Gastrocnemius medialis (tissue), 4 donors: Measurements from ENCODE around the gene ROMO1. TPM values are rescaled to one million over a fixed set of nuclear protein-coding genes. Genes with fewer than 3 reads are reported as not detected.

Experiments
- ATAC-seq, 2 donors: fragments of 150-250 bp; one replicate each; pipeline ENCODE4 v1.9.1; 2016
- DNase-seq, 2 donors: peaks; one replicate each; pipeline ENCODE4 v3.0.0-alpha.2; 2019
- H3K27ac ChIP-seq, 4 donors: fragments of 200-600 bp; sonication (generic); 1 replicate in 1 of 4; 2 replicates in 3 of 4; pipeline ENCODE4 v1.5.1; 2016 to 2018; ENCODE audit warnings: mild to moderate bottlenecking in 2 of 4, moderate library complexity in 1 of 4
- H3K27me3 ChIP-seq, 3 donors: fragments of 200-600 bp; sonication (generic) in 2 of 3; 1 replicate in 1 of 3; 2 replicates in 2 of 3; pipeline versions ENCODE4 v1.5.1 to v1.6.0; 2016 to 2019; ENCODE audit warnings: mild to moderate bottlenecking in 1 of 3, moderate library complexity in 1 of 3
- H3K36me3 ChIP-seq, 2 donors: fragments of 200-600 bp; sonication (generic) in 1 of 2; one replicate each; pipeline ENCODE4 v1.5.1; 2017 to 2018
- H3K4me1 ChIP-seq, 2 donors: fragments of 200-600 bp; sonication (generic) in 1 of 2; one replicate each; pipeline ENCODE4 v1.5.1; 2016 to 2017; ENCODE audit warnings: mild to moderate bottlenecking in 2 of 2
- H3K4me3 ChIP-seq, 4 donors: fragments of 200-600 bp; sonication (generic) in 3 of 4; 1 replicate in 1 of 4; 2 replicates in 3 of 4; pipeline ENCODE4 v1.5.1; 2016 to 2019; ENCODE audit warnings: mild to moderate bottlenecking in 2 of 4
- H3K9me3 ChIP-seq, 3 donors: fragments of 200-600 bp; sonication (generic) in 2 of 3; 1 replicate in 1 of 3; 2 replicates in 2 of 3; pipeline ENCODE4 v1.5.1; 2016 to 2019
- POLR2A ChIP-seq, 2 donors: fragments of 450-650 bp; IDR thresholded peaks; one replicate each; pipeline ENCODE4 v1.6.1; 2017; ENCODE audit warnings: antibody characterized with exemption in 2 of 2, mild to moderate bottlenecking in 2 of 2, moderate library complexity in 2 of 2
- in situ Hi-C, 4 donors: fragments of 200-750 bp; cut with MboI; loops; one replicate each; pipeline versions ENCODE4 v1.15.0 to v1.8.0; 2017; ENCODE audit warnings: low sequenced_read_pairs in 4 of 4
- intact Hi-C: fragments of 100-400 bp; cut with DNase I; formaldehyde crosslinking; loops from one replicate; pipeline ENCODE4 v1.15.1; 2023; ENCODE audit warnings: low total_unique reads
- total RNA-seq, 4 donors: library from RNA; depleted of rRNA; stranded (reverse); fragments of >200 nt; gene quantifications; one replicate each; pipeline versions ENCODE4 v1.1.0 to v1.2.3, GENCODE V29; 2016
- TF ChIP-seq, protein P1 (sequence below), 5 experiments: fragments of 450-650 bp in 3 of 5; fragments of 200-600 bp in 2 of 5; sonication (generic) in 2 of 5; IDR thresholded peaks in 4 of 5; conservative IDR thresholded peaks in 1 of 5; 1 replicate in 4 of 5; 2 replicates in 1 of 5; pipeline ENCODE4 v1.5.1; 2016 to 2019; ENCODE audit warnings: antibody characterized with exemption in 5 of 5, mild to moderate bottlenecking in 3 of 5, moderate library complexity in 3 of 5

The ROMO1 gene
- total RNA-seq, 4 donors from 2014 or later: 213 to 491 (median 309) TPM

DNA sequence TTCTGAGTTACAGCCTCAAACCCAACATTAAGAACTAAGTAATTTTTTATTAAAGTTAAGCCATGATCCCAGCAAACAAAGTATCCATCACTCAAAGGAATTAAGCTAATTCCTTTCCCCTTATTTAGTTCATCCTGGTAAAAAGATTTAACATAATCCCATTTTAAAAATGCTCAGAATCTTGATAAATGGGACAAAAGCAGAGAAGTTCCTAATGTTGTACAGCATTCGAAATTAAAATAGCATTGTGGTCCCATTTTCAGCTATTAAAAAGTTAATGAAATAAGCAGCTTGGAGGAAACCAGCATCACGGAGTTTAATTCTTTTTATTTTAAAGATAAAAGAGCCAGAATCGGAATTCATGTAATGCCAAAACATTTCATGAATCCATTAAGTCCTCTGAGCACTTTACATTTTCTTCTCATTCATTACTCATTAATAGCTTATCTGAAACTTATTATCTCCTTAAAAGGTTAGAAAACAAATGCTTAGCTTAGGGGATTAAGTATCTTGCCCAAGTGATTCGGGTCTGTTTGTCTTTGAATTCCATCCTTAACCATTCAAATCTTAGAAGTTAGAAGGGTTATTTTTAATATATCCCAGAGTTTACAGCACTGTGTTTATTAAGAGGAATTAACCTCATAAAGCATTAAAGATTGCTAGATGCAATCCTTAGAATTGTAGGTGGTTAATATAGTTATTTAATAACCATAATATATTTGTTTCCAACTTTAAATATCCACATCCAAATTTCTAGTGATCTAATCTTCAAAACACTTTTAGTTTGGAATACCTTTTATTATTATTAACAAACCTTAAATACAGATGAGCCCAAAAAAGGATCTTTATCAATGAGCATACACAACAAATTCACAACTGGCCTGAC lies 31.6 kb downstream of the ROMO1 start:
- peaks cover 57 to 58% of the 10 kb centered on the region in 2 donors for H3K4me1 ChIP-seq
- no peak for TF ChIP-seq POLR2A (IDR thresholded peaks at IDR 0.05)
- TF ChIP-seq, protein P1, sequence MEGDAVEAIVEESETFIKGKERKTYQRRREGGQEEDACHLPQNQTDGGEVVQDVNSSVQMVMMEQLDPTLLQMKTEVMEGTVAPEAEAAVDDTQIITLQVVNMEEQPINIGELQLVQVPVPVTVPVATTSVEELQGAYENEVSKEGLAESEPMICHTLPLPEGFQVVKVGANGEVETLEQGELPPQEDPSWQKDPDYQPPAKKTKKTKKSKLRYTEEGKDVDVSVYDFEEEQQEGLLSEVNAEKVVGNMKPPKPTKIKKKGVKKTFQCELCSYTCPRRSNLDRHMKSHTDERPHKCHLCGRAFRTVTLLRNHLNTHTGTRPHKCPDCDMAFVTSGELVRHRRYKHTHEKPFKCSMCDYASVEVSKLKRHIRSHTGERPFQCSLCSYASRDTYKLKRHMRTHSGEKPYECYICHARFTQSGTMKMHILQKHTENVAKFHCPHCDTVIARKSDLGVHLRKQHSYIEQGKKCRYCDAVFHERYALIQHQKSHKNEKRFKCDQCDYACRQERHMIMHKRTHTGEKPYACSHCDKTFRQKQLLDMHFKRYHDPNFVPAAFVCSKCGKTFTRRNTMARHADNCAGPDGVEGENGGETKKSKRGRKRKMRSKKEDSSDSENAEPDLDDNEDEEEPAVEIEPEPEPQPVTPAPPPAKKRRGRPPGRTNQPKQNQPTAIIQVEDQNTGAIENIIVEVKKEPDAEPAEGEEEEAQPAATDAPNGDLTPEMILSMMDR (IDR thresholded peaks at IDR 0.05 in 4 of 5, conservative IDR thresholded peaks at IDR 0.05 in 1 of 5): no peak
- no peaks in the 10 kb centered on the region for H3K9me3 ChIP-seq
- no peak for DNase-seq
- H3K36me3 ChIP-seq: peaks cover 7 to 99% of the 10 kb centered on the region in 2 donors
- no peak for ATAC-seq
- intact Hi-C loops: no loop called here
- in situ Hi-C loops: loop anchor here in 1 of 4 donors (25.0 kb wide), 1 partner anchor 156 kb away; no protein-coding TSS in a partner anchor
- H3K4me3 ChIP-seq: no peak overlapping the region
- peak overlapping the region in 3 of 4 donors; percentile 17 to 52 (median 25) for H3K27ac ChIP-seq
- no peaks in the 10 kb centered on the region for H3K27me3 ChIP-seq

DNA sequence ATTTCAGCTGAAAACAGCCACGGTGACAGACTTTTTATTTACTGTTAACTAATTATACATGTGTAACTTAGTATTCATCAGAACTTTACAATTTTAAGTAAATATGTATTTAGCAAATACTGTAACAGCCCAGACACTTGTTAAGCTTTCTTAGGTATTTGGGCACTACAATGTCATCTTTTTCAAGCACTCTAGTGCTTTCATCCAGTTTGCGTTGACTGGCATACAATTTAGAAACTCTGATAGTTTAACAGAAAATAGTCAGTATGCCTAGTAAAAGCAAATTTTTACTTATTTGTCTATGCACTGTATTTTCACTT lies 32.2 kb downstream of the ROMO1 start:
- intact Hi-C loops: no loop called here
- Histone ChIP-seq H3K36me3 (peaks cover 7 to 99% of the 10 kb centered on the region in 2 donors), H3K27me3 (no peaks in the 10 kb centered on the region), H3K4me1 (peaks cover 63 to 64% of the 10 kb centered on the region in 2 donors), H3K27ac (peak overlapping the region in 3 of 4 donors; percentile 7 to 52 (median 25)), H3K9me3 (no peaks in the 10 kb centered on the region), H3K4me3 (no peak overlapping the region)
- TF ChIP-seq POLR2A (IDR thresholded peaks at IDR 0.05): no peak
- TF ChIP-seq, protein P1 (IDR thresholded peaks at IDR 0.05 in 4 of 5, conservative IDR thresholded peaks at IDR 0.05 in 1 of 5): no peak
- no peak for ATAC-seq
- no peak for DNase-seq
- in situ Hi-C loops: loop anchor here in 1 of 4 donors (25.0 kb wide), 1 partner anchor 156 kb away; no protein-coding TSS in a partner anchor

DNA sequence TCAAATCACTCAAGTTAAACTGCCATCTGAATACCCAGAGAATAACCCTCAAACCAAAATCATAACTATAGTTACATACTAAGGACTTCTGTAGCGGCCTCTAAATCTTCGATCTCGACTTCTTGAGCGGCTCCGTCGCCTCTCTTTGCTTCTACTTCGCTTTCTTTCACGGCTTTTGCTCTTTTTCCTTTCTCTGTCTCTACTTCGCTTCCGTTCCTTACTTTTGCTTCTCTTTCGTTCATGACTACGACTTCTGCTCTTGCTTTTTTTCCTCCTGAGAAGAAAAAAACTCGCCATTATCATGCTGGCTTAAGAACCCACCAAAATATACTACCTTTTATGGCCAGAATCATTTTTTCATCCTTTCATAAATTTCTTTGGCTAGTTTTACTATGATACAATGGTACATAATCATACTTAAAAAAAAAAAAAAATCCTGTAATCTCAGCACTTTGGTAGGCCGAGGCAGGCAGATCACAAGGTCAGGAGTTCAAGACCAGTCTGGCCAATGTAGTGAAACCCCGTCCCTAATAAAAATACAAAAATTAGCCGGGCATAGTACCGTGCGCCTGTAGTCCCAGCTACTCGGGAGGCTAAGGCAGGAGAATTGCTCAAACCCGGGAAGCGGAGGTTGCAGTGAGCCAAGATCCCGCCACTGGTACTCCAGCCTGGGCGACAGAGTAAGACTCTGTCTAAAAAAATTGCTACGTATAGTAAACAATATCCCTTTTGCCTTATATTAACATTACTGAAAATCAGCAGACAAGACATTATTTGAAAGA lies 32.8 kb downstream of the ROMO1 start:
- in situ Hi-C loops: loop anchor here in 1 of 4 donors (25.0 kb wide), 1 partner anchor 155 kb away; no protein-coding TSS in a partner anchor
- ATAC-seq (no peak), DNase-seq (no peak)
- no peaks in the 10 kb centered on the region for H3K9me3 ChIP-seq
- peaks cover 4 to 99% of the 10 kb centered on the region in 2 donors for H3K36me3 ChIP-seq
- H3K27me3 ChIP-seq: no peaks in the 10 kb centered on the region
- peak overlapping the region in 3 of 4 donors; percentile 7 to 52 (median 25) for H3K27ac ChIP-seq
- H3K4me1 ChIP-seq: peaks cover 66 to 71% of the 10 kb centered on the region in 2 donors
- TF ChIP-seq POLR2A (IDR thresholded peaks at IDR 0.05): no peak
- TF ChIP-seq, protein P1 (IDR thresholded peaks at IDR 0.05 in 4 of 5, conservative IDR thresholded peaks at IDR 0.05 in 1 of 5): no peak
- intact Hi-C loops: no loop called here
- H3K4me3 ChIP-seq: no peak overlapping the region

DNA sequence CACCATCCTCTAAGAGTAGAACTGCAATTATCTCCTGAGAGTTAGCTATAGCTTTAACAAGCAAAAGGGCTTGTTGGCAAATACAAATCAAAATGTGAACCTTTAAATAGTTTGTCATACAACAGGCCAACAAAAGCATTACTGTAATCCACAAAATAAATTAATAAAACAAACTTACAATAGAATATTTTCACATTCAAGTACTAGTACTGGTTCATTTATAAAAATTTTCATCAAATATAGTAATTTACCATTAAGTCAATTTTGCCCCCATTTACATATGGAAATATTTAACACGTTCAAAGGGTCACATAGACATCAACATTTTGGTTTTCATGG lies 33.4 kb downstream of the ROMO1 start:
- TF ChIP-seq, protein P1 (IDR thresholded peaks at IDR 0.05 in 4 of 5, conservative IDR thresholded peaks at IDR 0.05 in 1 of 5): no peak
- TF ChIP-seq POLR2A (IDR thresholded peaks at IDR 0.05): no peak
- peak overlapping the region in 3 of 4 donors; percentile 25 to 52 (median 33) for H3K27ac ChIP-seq
- H3K36me3 ChIP-seq: peaks cover 4 to 99% of the 10 kb centered on the region in 2 donors
- intact Hi-C loops (no loop called here), in situ Hi-C loops (loop anchor here in 1 of 4 donors (25.0 kb wide), 1 partner anchor 155 kb away; no protein-coding TSS in a partner anchor)
- DNase-seq: no peak
- H3K27me3 ChIP-seq: no peaks in the 10 kb centered on the region
- no peaks in the 10 kb centered on the region for H3K9me3 ChIP-seq
- ATAC-seq: no peak
- peaks cover 66 to 76% of the 10 kb centered on the region in 2 donors for H3K4me1 ChIP-seq
- H3K4me3 ChIP-seq: no peak overlapping the region
